EH (cell line): ENCODE measurements around the gene MAGEB6.
"Not testable (repeated sequence)": the region's sequence is repeated elsewhere in the genome, so short reads cannot be mapped to it uniquely, and the experiment has no call there.

Experiments used
- DNase-seq: peaks from one replicate; pipeline ENCODE4 v3.0.0-alpha.2; 2015; ENCODE audit warnings: low read depth

MAGEB6 gene

GRCh38 chrX:26192204-26192603 lies at the start of gene MAGEB6:
Gene MAGEB6, plus strand, starts transcription at chrX:26192440. Its CDS starts 1,407 bp downstream, at chrX:26193847.
- no peak for DNase-seq

- DNase-seq = no peak
These were observed 46.2 kb upstream of the MAGEB6 start for GRCh38 chrX:26146024-26146423.

- no peak for DNase-seq
These were observed 31.9 kb upstream of the MAGEB6 start, which contains the start of gene MAGEB6B for GRCh38 chrX:26160301-26160700. Gene MAGEB6B, plus strand, starts transcription at chrX:26160601. Its CDS starts 0 bp downstream, at chrX:26160601.

- DNase-seq = no peak
These were observed 11.3 kb downstream of the MAGEB6 start for GRCh38 chrX:26203561-26203960.

GRCh38 chrX:26204717-26205116 lies 12.5 kb downstream of the MAGEB6 start:
- not testable (repeated sequence) for DNase-seq

- DNase-seq = no peak
These were observed 15.8 kb downstream of the MAGEB6 start for GRCh38 chrX:26208012-26208411.

- no peak for DNase-seq
These were observed 23.6 kb downstream of the MAGEB6 start, which contains the start of gene MAGEB5 for GRCh38 chrX:26215869-26216268. Gene MAGEB5, plus strand, starts transcription at chrX:26216169. Its CDS starts 1,133 bp downstream, at chrX:26217302.

GRCh38 chrX:26219351-26219750 lies 27.1 kb downstream of the MAGEB6 start:
- no peak for DNase-seq

- DNase-seq = no peak
These were observed 41.9 kb downstream of the MAGEB6 start for GRCh38 chrX:26234177-26234576.
